Frontal cortex (tissue), 4 donors: ENCODE results near the gene MYRFL. TPM values are rescaled to one million over a fixed set of nuclear protein-coding genes. Genes with fewer than 3 reads are reported as not detected.
A peak's percentile ranks its signal among the peaks of the same experiment; 100 is the strongest.
"Not testable (repeated sequence)": the region's sequence is repeated elsewhere in the genome, so short reads cannot be mapped to it uniquely, and the experiment has no call there.

Experiments
- DNase-seq, 2 donors: peaks; one replicate each; pipeline ENCODE4 v3.0.0; 2012; ENCODE audit warnings: low spot score in 2 of 2
- FAIRE-seq: peaks from 2 replicates; lab custom pipeline; 2012; peaks lifted over from hg19 to GRCh38; lab: Jason Lieb, UNC
- total RNA-seq: library from RNA; depleted of rRNA; stranded (reverse); fragments of >200 nt; gene quantifications from one replicate; pipeline ENCODE4 v1.2.3, GENCODE V29; 2014
- donor health status: control.
- donor health status: control.
- donor health status: control.

The MYRFL gene
- 0.82 TPM for total RNA-seq

GRCh38 chr12:69824966-69825560 is at the start of gene MYRFL:
MYRFL (plus strand) TSS chr12:69825227; CDS start chr12:69825518, 291 bp downstream.
- DNase-seq (no peak), FAIRE-seq (peak; percentile 39)

GRCh38 chr12:69779928-69780327 is 45.1 kb upstream of the MYRFL start:
- DNase-seq (no peak), FAIRE-seq (no peak)

GRCh38 chr12:69783365-69783764 is 41.7 kb upstream of the MYRFL start:
- DNase-seq, result no peak
- FAIRE-seq, result no peak

GRCh38 chr12:69789351-69789750 is 35.7 kb upstream of the MYRFL start:
- DNase-seq (no peak), FAIRE-seq (no peak)

- FAIRE-seq, result no peak
- no peak for DNase-seq
Measured at GRCh38 chr12:69792533-69792932, 32.5 kb upstream of the MYRFL start.

- not testable (repeated sequence) for FAIRE-seq, DNase-seq
Measured at GRCh38 chr12:69807101-69807897, 17.7 kb upstream of the MYRFL start.

- no peak for DNase-seq
- no peak for FAIRE-seq
Measured at GRCh38 chr12:69810870-69811498, 14.0 kb upstream of the MYRFL start.

GRCh38 chr12:69816082-69816481 is 8.9 kb upstream of the MYRFL start:
- no peak for FAIRE-seq
- DNase-seq, result no peak

GRCh38 chr12:69821032-69821455 is 4.0 kb upstream of the MYRFL start:
- no peak for FAIRE-seq

GRCh38 chr12:69821456-69822159 is 3.4 kb upstream of the MYRFL start:
- peak; percentile 21 for FAIRE-seq
- DNase-seq, result peak in 1 of 2 donors; percentile 19

More at GRCh38 chr12:69821032-69821455, 4.0 kb upstream of the MYRFL start:
- no peak for DNase-seq

GRCh38 chr12:69822201-69822860 is 2.7 kb upstream of the MYRFL start:
- DNase-seq (no peak), FAIRE-seq (no peak)

GRCh38 chr12:69824028-69824427 is 999 bp upstream of the MYRFL start:
- FAIRE-seq (no peak), DNase-seq (no peak)

GRCh38 chr12:69828897-69829296 is 3.9 kb downstream of the MYRFL start:
- FAIRE-seq (no peak), DNase-seq (no peak)

GRCh38 chr12:69833696-69834095 is 8.7 kb downstream of the MYRFL start:
- FAIRE-seq (no peak), DNase-seq (no peak)

GRCh38 chr12:69834147-69834546 is 9.1 kb downstream of the MYRFL start:
- no peak for FAIRE-seq
- no peak for DNase-seq

- no peak for DNase-seq
- FAIRE-seq, result no peak
Measured at GRCh38 chr12:69834576-69834975, 9.5 kb downstream of the MYRFL start.

GRCh38 chr12:69835081-69835480 is 10.1 kb downstream of the MYRFL start:
- DNase-seq (no peak), FAIRE-seq (no peak)

- FAIRE-seq (no peak), DNase-seq (no peak)
Measured at GRCh38 chr12:69836015-69836414, 11.0 kb downstream of the MYRFL start.

GRCh38 chr12:69837191-69837590 is 12.2 kb downstream of the MYRFL start:
- no peak for FAIRE-seq
- DNase-seq, result no peak
